Measurements from ENCODE around the gene NBPF12. TPM values are rescaled to one million over a fixed set of nuclear protein-coding genes. Genes with fewer than 3 reads are reported as not detected.
"Not testable (repeated sequence)": the region's sequence is repeated elsewhere in the genome, so short reads cannot be mapped to it uniquely, and the experiment has no call there.

Gene NBPF12, protein sequence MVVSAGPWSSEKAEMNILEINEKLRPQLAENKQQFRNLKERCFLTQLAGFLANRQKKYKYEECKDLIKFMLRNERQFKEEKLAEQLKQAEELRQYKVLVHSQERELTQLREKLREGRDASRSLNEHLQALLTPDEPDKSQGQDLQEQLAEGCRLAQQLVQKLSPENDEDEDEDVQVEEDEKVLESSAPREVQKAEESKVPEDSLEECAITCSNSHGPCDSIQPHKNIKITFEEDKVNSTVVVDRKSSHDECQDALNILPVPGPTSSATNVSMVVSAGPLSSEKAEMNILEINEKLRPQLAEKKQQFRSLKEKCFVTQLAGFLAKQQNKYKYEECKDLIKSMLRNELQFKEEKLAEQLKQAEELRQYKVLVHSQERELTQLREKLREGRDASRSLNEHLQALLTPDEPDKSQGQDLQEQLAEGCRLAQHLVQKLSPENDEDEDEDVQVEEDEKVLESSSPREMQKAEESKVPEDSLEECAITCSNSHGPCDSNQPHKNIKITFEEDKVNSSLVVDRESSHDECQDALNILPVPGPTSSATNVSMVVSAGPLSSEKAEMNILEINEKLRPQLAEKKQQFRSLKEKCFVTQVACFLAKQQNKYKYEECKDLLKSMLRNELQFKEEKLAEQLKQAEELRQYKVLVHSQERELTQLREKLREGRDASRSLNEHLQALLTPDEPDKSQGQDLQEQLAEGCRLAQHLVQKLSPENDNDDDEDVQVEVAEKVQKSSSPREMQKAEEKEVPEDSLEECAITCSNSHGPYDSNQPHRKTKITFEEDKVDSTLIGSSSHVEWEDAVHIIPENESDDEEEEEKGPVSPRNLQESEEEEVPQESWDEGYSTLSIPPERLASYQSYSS (N-terminal part only)
- total RNA-seq (100 to 1,000 TPM in 1 of 5 donors, 10 to 100 TPM in 4; 20.0 to 217 (median 34.2) TPM), polyA plus RNA-seq (10 to 100 TPM in 2 of 3 donors, 1 to 10 TPM in 1; 6.0 to 26.1 (median 18.3) TPM)
- long read RNA-seq, donor 1, result 0 reads
- long read RNA-seq, donor 2, result 0 reads
- long read RNA-seq, donor 3, result 0 reads
- long read RNA-seq, donor 4, result 0 reads
- long read RNA-seq, donor 5, result 0 reads
- long read RNA-seq, donor 6, result 0 reads
- long read RNA-seq, donor 7, result 0 reads
- long read RNA-seq, donor 8, result 0 reads
- long read RNA-seq, donor 9, result 0 reads
- long read RNA-seq, donor 10, result 0 reads

DNA sequence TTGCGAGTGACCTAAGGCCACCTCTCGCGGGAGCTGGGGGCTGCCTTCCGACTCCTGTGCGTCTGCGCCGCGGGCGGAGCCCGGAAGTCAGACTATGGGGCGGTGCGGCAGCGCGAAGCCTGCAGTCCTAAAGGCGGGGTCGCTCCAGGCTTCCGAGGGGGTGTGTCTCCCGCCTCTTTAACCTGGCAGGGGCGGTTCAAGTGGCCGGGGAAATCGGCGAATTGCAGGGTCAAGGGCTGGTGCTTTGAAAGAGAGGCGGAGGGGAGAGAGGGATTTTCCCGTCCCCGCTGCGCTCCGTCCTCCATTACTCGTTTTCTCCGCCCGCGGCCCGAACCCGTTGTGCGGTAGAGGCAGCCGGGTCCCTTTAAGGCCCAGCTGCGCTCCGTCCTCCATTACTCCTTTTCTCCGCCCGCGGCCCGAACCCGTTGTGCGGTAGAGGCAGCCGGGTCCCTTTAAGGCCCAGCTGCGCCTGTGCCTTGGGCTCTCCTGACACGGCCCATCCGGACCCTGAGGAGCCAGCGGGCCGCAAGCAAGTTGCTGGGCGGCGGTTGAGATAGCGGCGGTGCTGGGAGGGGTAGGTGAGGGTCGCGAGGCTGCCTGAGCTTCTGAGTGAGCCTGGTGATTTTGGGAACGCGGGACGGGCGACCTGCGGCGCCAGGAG, at the start of gene NBPF12:
NBPF12 (plus strand) TSS at position 83 of the 661 bp plus-strand sequence. CDS start 21,820 bp downstream, outside the sequence.
- Histone ChIP-seq H3K4me1 (peaks cover 0 to 11% (median 2%) of the 10 kb centered on the region in 4 donors), H3K27ac (peak within 1 kb of the TSS; percentile 71 to 92 (median 91)), H3K4me3 (peak within 1 kb of the TSS; percentile 78 to 85 (median 81))
- 0 to 1% (median 0%) methylated on average over 29 to 56 of the region's 61 CpGs for WGBS, 5 donors
- peak in 2 of 3 donors; percentile 20 to 35 for TF ChIP-seq POLR2AphosphoS5 (IDR thresholded peaks at IDR 0.05)
- H3K9me3 ChIP-seq; H3K36me3 ChIP-seq; intact Hi-C loops (cut with DNase I; ENCODE audit: low total_unique reads); H3K27me3 ChIP-seq: not testable (repeated sequence)
- DNase-seq, result peak; percentile 82 to 93

DNA sequence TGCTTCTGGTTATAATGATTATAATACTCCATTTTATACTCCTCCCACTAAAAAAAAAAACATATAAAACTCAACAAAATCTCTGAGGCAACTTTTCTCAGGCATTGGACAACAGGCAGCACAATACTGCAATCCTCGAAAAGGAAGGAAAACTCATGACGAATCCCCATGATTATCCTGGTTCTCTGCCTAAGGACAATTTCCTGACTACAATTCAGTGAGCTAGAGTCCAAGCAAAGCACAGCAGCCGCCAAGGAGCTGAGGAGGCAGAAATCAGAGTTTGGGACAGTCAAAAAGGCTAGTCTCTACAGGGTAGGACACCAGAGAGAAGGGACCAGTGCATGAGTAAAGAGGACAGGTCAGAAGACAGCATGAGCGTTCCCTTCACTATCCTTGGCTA, 46.8 kb upstream of the NBPF12 start:
- H3K36me3 ChIP-seq; H3K4me3 ChIP-seq; H3K4me1 ChIP-seq; DNase-seq; H3K27me3 ChIP-seq; intact Hi-C loops (cut with DNase I; ENCODE audit: low total_unique reads); H3K27ac ChIP-seq: not testable (repeated sequence)
- peaks cover 0 to 17% (median 11%) of the 10 kb centered on the region in 4 donors for H3K9me3 ChIP-seq
- WGBS, 5 donors, result 77 to 100% (median 86%) methylated on average over 1 to 3 of the region's 4 CpGs

DNA sequence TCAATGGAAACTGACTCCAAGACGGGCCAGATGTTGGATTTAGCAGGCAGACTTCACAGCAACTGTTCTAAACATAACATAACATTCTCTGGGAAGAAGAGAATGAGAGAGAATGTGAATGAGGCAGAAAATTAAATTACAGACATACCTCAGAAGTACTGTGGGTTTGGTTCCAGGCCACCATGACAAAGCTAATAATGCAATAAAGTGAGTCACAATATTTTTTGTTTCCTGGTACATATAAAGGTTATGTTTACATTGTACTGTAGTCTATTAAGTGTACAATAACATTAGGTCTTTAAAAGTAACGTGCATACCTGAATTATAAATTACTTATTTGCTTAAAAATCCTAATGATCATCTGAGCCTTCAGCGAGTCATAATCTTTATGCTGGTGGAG, 45.8 kb upstream of the NBPF12 start:
- H3K27me3 ChIP-seq; H3K4me1 ChIP-seq; intact Hi-C loops (cut with DNase I; ENCODE audit: low total_unique reads); H3K4me3 ChIP-seq; H3K27ac ChIP-seq; DNase-seq; H3K36me3 ChIP-seq: not testable (repeated sequence)
- 53 to 83% (median 69%) methylated on average over 1 to 2 of the region's 3 CpGs for WGBS, 5 donors
- H3K9me3 ChIP-seq, result peaks cover 0 to 17% (median 11%) of the 10 kb centered on the region in 4 donors

DNA sequence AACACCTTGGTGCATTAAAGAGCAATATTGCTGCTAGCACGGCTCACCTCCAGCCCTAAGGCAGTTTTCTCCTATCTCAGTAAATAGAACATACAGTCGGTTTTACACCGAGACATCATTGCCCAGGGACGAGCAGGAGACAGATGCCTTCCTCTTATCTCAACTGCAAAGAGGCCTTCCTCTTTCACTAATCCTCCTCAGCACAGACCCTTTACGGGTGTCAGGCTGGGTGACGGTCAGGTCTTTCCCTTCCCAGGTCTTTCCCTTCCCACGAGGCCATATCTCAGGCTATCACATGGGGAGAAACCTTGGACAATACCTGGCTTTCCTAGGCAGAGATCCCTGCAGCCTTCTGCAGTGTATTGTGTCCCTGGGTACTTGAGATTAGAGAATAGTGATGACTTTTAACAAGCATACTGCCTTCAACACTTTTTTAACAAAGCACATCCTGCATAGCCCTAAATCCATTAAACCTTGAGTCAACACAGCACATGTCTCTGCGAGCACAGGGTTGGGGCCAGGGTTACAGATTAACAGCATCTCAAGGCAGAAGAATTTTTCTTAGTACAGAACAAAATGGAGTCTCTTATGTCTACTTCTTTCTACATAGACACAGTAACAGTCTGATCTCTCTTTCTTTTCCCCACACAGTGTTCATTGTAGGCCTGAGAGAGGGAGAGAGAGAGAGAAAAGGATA, 30.4 kb upstream of the NBPF12 start:
- H3K36me3 ChIP-seq; DNase-seq; H3K4me1 ChIP-seq; intact Hi-C loops (cut with DNase I; ENCODE audit: low total_unique reads); H3K4me3 ChIP-seq; H3K27me3 ChIP-seq; H3K9me3 ChIP-seq; H3K27ac ChIP-seq: not testable (repeated sequence)
- 36 to 63% (median 49%) methylated on average over 2 to 7 of the region's 8 CpGs; no CpG with 5 or more reads in 1 of the 5 donors for WGBS, 5 donors

DNA sequence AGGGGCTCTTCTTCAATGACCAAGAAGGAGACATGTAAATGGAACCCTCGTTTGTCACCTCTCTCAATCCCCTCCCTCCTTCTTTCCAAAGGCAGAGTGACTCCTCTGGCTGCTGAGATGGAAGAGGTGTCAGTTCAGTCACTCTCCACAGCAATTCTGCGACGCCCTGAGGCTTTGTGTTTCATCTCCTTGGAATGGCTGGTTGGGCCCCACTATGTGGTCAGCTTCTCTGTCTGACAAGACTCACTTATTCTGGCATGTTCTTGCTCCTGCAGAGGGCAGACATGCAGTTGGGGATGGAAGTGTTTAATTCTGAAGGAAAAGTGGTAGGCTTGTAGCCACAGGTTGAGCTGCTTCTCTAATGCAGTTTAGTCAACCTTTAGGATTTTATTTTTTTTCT, 25.1 kb upstream of the NBPF12 start:
- DNase-seq; H3K27ac ChIP-seq; H3K27me3 ChIP-seq; H3K9me3 ChIP-seq; H3K4me3 ChIP-seq; H3K4me1 ChIP-seq; intact Hi-C loops (cut with DNase I; ENCODE audit: low total_unique reads); H3K36me3 ChIP-seq: not testable (repeated sequence)
- WGBS, 5 donors, result 44 to 63% (median 54%) methylated on average over 3 of the region's 3 CpGs

DNA sequence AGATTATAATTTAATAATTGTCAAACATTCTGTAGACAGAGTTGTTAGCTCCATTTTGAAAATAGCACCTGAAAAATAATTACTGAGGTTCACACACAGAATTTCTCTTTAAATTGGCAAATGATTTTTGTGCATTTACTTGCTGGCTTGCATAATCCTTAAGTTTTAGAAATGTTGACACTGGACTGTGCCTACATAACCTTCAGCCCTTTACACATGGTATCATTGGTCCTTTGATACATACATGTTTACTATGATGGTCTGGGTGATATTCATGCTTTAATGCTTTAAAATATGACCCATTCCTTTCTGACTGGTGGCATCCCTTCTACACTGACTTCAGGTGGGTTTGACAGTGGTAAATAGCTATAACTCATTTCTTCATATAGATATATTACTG, 17.3 kb upstream of the NBPF12 start:
- H3K27me3 ChIP-seq; intact Hi-C loops (cut with DNase I; ENCODE audit: low total_unique reads); H3K4me1 ChIP-seq; H3K4me3 ChIP-seq; H3K36me3 ChIP-seq; H3K9me3 ChIP-seq; DNase-seq; H3K27ac ChIP-seq: not testable (repeated sequence)

DNA sequence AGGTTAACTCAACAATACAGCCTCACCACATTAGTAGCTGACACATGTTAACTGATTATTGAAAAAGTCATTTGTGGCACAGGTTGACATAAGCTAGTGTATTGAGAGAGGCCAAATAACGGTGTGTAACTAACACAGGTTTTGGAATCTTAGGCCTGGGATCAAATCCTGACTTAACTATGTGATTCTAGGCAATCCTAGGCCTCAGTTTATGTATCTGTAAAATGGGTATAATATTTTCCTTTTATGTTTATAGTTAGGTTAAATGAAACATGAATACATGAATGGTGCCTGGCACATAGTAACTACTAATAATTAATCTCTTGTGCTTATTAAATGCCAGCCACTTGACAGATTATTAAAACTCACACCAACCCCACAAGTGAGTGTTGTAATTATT, 15.5 kb upstream of the NBPF12 start:
- H3K36me3 ChIP-seq; H3K9me3 ChIP-seq; H3K4me1 ChIP-seq; H3K27me3 ChIP-seq; intact Hi-C loops (cut with DNase I; ENCODE audit: low total_unique reads); H3K4me3 ChIP-seq; DNase-seq; H3K27ac ChIP-seq: not testable (repeated sequence)
- 54 to 82% (median 60%) methylated on average over 1 of the region's 1 CpG for WGBS, 5 donors

DNA sequence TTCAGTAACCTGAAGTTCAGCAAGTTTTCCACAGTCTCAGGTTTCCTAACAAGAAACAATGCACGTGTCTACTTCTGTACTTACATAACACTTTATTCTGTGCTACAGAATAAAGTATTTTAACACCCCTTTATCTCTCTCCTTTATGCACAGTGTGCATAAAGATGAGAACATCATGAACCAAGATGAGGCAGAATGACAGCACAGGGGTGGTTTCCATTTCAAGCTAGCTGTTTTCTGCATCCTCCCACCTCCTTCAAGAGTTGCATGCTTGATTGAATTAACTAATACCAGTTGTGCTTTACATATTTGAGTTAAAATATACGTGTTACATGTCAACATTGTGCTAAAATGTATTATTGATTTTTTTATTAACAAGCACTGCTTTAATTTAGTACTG, 14.0 kb upstream of the NBPF12 start:
- H3K27me3 ChIP-seq; H3K27ac ChIP-seq; H3K9me3 ChIP-seq; DNase-seq; H3K36me3 ChIP-seq; H3K4me3 ChIP-seq; intact Hi-C loops (cut with DNase I; ENCODE audit: low total_unique reads); H3K4me1 ChIP-seq: not testable (repeated sequence)
- 43 to 63% (median 48%) methylated on average over 2 of the region's 2 CpGs for WGBS, 5 donors

DNA sequence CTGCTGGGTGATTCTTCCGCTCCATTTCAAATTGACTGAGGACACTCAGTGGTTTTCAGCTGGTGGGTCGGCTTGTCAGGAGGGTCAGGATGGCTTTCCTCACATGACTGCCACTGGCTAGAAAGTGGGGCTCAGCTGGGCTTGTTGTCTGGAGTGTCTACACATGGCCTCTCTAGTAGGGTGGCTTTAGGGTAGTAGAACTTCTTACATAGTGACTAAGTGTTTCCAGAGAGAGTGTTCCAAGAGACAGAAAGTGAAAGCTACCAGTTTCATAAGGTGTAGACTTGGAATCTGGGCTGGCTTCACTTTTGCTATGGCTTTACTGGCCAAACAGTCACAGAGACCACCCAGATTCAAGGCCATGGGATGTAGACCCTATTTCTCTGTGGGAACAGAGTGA, 11.7 kb upstream of the NBPF12 start:
- WGBS, 5 donors, result 82 to 100% (median 95%) methylated on average over 2 of the region's 2 CpGs; no CpG with 5 or more reads in 1 of the 5 donors
- H3K4me3 ChIP-seq; H3K27ac ChIP-seq; H3K36me3 ChIP-seq; intact Hi-C loops (cut with DNase I; ENCODE audit: low total_unique reads); H3K27me3 ChIP-seq; H3K9me3 ChIP-seq; DNase-seq; H3K4me1 ChIP-seq: not testable (repeated sequence)

DNA sequence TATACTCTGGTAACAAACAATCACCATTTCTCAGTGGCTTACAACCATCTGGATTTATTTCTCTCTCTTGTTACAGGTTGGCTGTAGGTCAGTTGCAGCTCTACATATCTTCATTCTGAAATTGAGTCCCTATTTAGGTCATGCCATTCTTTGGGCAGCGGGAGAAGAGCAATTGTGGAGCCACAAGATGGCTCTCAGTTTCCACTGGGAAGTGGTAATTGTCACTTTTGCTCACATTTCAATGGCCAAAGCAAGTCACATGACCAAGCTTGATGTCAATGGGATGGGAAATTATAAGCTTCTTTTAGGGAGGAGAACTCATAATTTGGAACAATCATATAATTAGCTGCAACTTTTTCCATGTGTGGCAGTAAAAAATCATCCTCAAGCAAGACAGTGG, 7.9 kb upstream of the NBPF12 start:
- H3K4me1 ChIP-seq; H3K27ac ChIP-seq; DNase-seq; H3K9me3 ChIP-seq; H3K4me3 ChIP-seq; H3K36me3 ChIP-seq; H3K27me3 ChIP-seq; intact Hi-C loops (cut with DNase I; ENCODE audit: low total_unique reads): not testable (repeated sequence)
- 92 to 100% (median 96%) methylated on average over 1 of the region's 1 CpG; no CpG with 5 or more reads in 1 of the 5 donors for WGBS, 5 donors

Data from stomach (tissue), 19 donors.